GM12892 (cell line): ENCODE data around the gene ARHGEF26.

ENCODE experiments used
- POLR2A ChIP-seq: IDR thresholded peaks from 2 replicates; pipeline ENCODE4 v1.6.1; 2011; ENCODE audit warnings: low read depth, low read length, control low read depth
- POLR2AphosphoS5 ChIP-seq: IDR thresholded peaks from 2 replicates; pipeline ENCODE4 v1.6.1; 2011; ENCODE audit warnings: low read depth, low read length, control low read depth

- TF ChIP-seq POLR2AphosphoS5 (no peak), POLR2A (no peak)
Observed at GRCh38 chr3:154243353-154243752, 122.2 kb downstream of the ARHGEF26 start.
